Kidney tubule cell (primary cell): Measurements from ENCODE around the gene LRBA.

ENCODE experiments used
- DNase-seq: peaks from one replicate; pipeline ENCODE4 v3.0.0-alpha.2; 2018; ENCODE audit warnings: low spot score

Gene LRBA

GRCh38 chr4:150495550-150495949, 519.5 kb downstream of the LRBA start:
- DNase-seq = no peak

- DNase-seq = no peak
Measured at GRCh38 chr4:150493851-150494250, 521.2 kb downstream of the LRBA start.

DNA sequence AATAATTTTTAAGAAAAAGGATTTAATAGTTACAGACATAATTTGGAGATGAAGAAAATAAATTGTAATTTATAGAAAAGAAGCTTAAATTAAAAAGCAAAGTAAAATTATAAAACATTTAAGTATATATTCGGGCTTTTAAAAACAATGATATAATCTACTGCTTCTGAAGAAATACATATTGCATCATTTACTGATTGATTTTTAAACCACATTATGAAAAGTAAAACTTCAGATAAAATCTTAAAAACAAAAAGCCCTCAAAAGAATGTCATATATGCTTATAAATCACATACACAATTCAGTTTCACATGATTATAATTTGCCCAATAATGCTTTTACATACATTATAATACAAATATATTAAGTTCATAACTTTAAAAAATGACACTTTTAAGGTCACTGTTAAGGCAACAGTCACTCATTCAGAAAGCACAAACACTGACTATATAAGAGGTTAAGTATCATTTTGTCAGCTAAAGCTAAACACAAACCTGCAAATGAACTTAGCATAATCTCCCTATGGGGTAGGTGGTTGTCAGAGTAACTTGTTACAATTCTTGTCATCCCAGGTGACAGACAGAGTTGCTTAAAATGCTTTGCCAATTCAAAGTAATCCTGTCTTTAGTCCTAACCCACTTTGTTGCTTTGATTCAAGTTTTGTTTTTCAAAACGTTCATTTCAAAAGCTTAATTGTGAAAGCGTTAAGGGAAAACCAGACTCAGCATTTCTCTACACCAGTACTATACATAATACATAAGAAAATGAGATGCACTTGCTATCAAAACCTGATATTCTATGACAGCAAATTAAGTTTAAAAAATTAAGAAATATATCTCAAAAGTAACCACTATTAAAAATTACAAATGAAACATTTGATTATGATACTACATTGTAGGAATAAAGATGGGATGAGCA, 523.7 kb downstream of the LRBA start:
- DNase-seq = no peak

DNA sequence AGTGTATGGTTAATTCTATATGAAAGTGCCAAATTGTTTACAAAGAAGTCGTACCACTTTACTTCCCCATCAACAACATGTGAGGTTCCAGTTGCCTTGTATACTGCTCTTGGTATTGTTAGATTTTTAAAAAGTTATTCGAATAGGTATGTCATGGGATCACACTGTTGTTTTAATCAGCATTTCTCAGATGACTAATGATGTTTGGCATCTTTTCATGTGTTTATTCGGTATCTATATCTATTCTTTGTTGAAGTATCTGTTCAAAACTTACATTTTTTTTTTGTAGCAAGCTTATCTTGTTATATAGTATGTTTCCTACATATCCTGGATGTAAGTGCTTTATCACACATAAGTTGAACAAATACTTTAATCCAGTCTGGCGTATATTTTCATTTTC, 532.5 kb downstream of the LRBA start:
- no peak for DNase-seq

DNA sequence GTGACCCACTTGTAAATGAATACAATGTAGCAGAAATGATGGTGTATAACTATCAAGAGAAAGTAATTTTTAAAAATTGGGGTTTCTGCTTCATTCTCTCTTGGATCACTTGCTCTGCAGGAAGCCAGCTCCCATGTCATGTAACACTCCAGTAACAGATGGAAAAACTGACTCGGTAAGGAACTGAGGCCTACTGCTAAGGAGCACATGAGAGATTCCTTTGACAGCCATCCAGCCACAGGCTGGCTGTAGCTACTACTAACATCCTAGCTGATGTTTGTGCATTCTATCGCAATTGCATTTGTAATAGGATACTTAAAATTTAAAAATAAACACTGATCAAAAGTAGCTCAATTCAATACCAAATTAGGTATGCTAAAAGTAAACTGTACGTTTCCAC, 535.4 kb downstream of the LRBA start:
- no peak for DNase-seq

- no peak for DNase-seq
Measured at GRCh38 chr4:150477869-150478268, 537.2 kb downstream of the LRBA start.

DNA sequence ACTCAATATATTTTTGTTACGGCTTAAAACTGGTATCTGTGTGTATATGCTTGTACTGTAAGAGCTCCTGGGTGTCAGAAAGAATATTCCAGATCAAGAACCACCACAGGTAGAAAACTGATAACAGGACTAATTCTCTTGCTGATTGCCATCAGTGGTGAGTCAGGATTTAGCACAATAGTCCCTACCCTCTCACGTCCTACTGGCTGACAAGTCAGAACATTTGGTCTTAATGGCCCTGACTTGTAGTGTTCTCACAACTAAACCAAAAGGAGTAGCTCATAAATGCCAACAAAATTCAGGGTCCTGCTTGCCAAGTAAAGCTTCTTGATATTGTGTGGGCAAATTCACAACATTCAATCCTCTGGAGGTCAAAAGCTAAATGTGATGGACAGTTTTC, 538.3 kb downstream of the LRBA start:
- DNase-seq = no peak

DNA sequence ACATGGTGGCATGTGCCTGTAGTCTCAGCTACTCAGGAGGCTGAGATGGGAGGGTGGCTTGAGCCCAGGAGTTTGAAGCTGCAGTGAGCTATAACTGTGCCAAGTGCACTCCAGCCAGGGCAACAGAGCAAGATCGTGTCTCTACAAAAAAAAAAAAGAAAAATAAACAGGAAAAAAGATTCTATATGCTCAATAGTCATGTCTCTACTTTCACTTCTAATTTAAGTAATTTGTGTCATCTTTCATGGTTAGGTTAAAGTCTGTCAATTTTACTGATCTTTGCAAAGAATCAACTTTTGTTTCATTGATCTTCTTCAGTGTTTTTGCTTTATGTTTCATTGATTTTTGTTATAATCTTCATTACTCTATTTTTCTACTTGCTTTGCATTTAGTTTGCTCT, 539.3 kb downstream of the LRBA start:
- no peak for DNase-seq

GRCh38 chr4:150464523-150464922, 550.6 kb downstream of the LRBA start:
- DNase-seq = peak; percentile 2

GRCh38 chr4:150462743-150463142, 552.3 kb downstream of the LRBA start:
- DNase-seq = no peak

DNA sequence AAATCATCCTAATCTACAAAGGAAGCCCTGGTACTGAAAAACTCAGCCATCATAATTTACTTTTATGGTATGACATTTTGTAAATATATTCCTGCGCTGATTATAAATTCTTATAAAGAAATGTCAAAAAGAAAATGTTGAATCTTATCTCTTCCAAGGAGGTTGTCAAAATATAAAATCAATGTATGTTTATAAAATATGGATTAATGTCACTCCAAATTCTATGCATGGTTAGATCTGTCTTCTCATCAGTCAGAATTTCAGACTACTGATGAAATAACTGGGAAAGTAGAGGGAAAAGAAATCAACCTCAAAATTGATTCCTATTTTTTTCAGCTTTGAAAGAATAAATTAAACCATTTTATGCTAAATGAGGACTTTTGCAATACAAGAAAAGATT, 553.1 kb downstream of the LRBA start:
- no peak for DNase-seq

- no peak for DNase-seq
Measured at GRCh38 chr4:150457802-150458201, 557.3 kb downstream of the LRBA start.

DNA sequence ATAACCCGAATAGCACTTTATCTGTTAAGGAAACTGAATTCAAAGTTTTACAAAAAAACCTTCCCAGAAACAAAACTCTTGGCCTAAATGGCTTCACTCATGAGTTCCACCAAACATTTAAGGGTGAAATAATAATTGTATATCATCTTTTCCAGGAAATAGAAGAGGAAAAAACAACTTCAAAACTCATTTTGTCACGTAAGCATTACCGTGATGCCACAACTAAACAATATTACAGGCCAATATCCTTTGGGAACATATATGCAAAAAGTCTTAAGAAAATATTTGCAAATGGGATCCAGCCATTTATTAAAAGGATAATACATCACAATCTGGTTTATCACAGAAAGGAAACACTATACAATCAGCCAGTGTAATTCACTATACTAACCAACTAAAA, 563.2 kb downstream of the LRBA start:
- DNase-seq = no peak

DNA sequence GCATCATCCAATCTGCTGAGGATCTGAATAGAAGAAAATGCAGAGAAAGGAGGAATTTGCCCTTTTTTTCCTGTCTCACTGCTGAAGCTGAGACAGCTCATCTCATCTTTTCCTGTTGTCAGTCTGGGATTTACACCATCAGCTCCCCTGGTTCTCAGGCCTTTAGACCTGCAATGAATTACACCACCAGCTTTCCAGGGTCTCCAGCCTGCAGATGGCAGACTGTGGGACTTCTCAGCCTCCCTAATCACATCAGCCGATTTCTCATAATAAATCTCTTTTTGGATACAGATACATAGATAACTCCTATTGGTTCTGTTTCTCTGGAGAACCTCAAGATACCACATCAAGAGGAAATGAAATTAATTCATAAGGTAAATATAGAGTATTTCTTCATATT, 567.7 kb downstream of the LRBA start:
- DNase-seq = no peak

GRCh38 chr4:150439451-150439933, 575.6 kb downstream of the LRBA start:
- no peak for DNase-seq

DNA sequence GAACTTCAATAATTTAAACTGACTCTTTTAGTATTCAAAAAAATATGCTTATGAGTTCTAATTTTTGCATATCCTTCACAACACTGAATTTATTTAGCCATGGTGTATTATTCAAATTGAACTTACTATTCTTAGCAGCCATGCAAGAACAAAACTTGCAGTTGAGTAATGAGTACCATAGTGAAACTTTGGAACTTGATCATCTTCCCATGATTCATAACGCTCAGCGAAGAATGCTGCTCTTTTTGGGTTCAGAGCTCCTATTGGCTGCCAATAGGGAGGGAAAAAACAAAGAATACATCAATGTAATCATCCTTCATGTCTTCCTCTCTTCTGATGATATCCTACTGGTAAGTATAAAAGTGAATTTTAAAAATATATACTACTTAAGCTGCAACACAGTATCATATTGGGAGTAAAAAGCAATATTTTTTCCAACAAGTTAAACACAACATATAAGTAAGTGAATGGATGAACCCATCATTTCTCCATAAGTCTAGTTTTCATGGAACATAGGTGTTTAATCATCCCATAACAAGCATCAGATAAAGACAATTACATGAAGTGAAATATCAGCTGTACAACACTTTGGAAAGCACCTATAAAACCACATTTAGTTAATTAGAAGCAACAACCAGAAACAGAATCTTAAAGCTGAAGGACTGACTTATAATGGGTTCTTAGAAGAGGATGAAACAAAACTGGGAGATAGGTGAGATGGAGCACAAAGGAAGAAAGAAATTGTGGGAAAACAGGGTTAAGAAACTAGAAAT, 578.3 kb downstream of the LRBA start:
- no peak for DNase-seq

DNA sequence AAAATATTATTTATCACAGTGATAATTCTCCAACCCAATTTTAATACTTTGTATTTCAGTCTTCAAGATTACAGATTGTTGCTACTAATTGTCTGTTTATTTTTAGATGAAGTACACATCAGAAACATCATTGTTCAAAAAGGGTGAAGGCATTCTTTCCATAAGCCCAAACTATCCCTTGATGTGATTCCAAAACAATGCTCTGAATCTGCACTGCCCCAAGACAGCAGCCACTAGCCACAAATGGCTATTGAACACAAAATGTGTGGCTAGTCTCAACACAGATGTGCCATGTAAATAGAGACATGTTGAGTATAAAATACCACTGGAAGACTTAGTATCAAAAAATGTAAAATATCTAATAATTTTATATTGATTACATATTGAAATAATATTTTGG, 583.9 kb downstream of the LRBA start:
- no peak for DNase-seq

- no peak for DNase-seq
Measured at GRCh38 chr4:150425161-150425560, 589.9 kb downstream of the LRBA start.

GRCh38 chr4:150423503-150423902, 591.6 kb downstream of the LRBA start:
- no peak for DNase-seq

DNA sequence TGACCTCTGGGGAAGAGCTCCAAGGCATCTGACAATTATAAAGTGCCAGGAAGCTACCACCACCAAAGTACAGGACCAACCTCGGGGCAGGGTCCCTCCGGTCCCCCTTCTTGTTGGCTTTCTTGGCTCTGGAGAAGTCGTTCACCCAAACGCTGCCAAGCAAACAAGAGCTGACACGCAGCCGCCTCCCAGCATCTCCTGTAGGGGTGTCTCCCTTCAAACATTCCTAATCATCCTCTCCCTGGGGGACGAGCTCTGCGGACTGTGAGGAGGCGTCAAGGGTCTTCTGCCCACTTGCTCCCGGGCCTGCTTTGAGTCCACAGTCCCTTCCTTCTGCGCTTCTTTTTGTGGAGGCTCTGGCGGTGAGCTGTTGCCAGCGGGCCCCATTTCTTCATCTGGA, 592.0 kb downstream of the LRBA start:
- no peak for DNase-seq

- DNase-seq = no peak
Measured at GRCh38 chr4:150421612-150422011, 593.5 kb downstream of the LRBA start.

DNA sequence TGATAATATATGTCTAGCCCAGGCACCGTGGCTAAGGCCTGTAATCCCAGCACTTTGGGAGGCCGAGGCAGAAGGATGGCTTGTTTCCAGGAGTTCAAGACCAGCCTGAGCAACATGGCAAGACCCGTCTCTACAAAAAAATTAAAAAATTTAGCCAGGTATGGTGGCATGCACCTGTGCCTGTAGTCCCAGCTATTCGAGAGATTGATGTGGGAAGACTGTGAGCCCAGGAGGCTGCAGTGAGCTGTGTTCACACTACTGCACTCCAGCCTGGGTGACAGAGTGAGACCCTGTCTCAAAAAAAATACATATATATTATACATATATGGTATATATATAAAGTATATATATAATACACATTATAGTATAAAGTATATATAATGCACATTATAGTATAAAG, 595.1 kb downstream of the LRBA start:
- no peak for DNase-seq

- DNase-seq = no peak
Measured at GRCh38 chr4:150418757-150419410, 596.2 kb downstream of the LRBA start.
